Loucy (cell line): ENCODE measurements around the gene CGN.

Source experiments
- H2AFZ ChIP-seq: fragments of 200-600 bp; sonication (generic); 2 replicates; pipeline ENCODE4 v1.6.0; 2016; ENCODE audit warnings: antibody characterized with exemption, mild to moderate bottlenecking, low read length, moderate library complexity
- H3F3A ChIP-seq: fragments of 200-600 bp; 2 replicates; pipeline ENCODE4 v1.6.0; 2016; ENCODE audit warnings: antibody characterized with exemption, low read depth, mild to moderate bottlenecking
- H3K27me3 ChIP-seq: fragments of 200-600 bp; sonication (generic); 2 replicates; pipeline ENCODE4 v1.6.1; 2014; ENCODE audit warnings: low read length, mild to moderate bottlenecking; ENCODE audit not compliant: insufficient read depth, poor library complexity, severe bottlenecking
- H3K36me3 ChIP-seq: fragments of 200-600 bp; sonication (generic); 2 replicates; pipeline ENCODE4 v1.6.1; 2016; ENCODE audit warnings: low read length; ENCODE audit not compliant: insufficient read depth
- H3K4me1 ChIP-seq: fragments of 200-600 bp; sonication (generic); 2 replicates; pipeline ENCODE4 v1.5.1; 2014; ENCODE audit warnings: low read length, mild to moderate bottlenecking; ENCODE audit not compliant: insufficient read depth, poor library complexity, severe bottlenecking
- H3K4me2 ChIP-seq: fragments of 200-600 bp; sonication (generic); 2 replicates; pipeline ENCODE4 v1.6.0; 2014; ENCODE audit warnings: antibody characterized with exemption, low read length, low read depth, mild to moderate bottlenecking; ENCODE audit not compliant: poor library complexity, severe bottlenecking
- H3K4me3 ChIP-seq: fragments of 200-600 bp; sonication (generic); 2 replicates; pipeline ENCODE4 v1.5.1; 2014; ENCODE audit warnings: low read length, mild to moderate bottlenecking, mixed read lengths; ENCODE audit not compliant: poor library complexity, severe bottlenecking
- H3K79me2 ChIP-seq: fragments of 200-600 bp; sonication (generic); 2 replicates; pipeline ENCODE4 v1.6.1; 2014; ENCODE audit warnings: low read length; ENCODE audit not compliant: insufficient read depth
- H3K9ac ChIP-seq: fragments of 200-600 bp; sonication (generic); 2 replicates; pipeline ENCODE4 v1.6.0; 2014; ENCODE audit warnings: mild to moderate bottlenecking, low read depth, low read length, moderate library complexity; ENCODE audit not compliant: poor library complexity, severe bottlenecking
- H3K9me2 ChIP-seq: fragments of 200-600 bp; sonication (generic); replicated peaks from 2 replicates; pipeline ENCODE4 v1.6.1; 2016; ENCODE audit warnings: low read depth, low read length, mixed read lengths
- H3K9me3 ChIP-seq: fragments of 200-600 bp; sonication (generic); 2 replicates; pipeline ENCODE4 v1.6.1; 2014; ENCODE audit warnings: mild to moderate bottlenecking, antibody characterized with exemption, low read length, low read depth; ENCODE audit not compliant: insufficient read depth
- H4K20me1 ChIP-seq: fragments of 200-600 bp; sonication (generic); 2 replicates; pipeline ENCODE4 v1.6.0; 2014; ENCODE audit warnings: antibody characterized with exemption, low read length, mild to moderate bottlenecking; ENCODE audit not compliant: insufficient read depth, poor library complexity, severe bottlenecking
- EZH2phosphoT487 ChIP-seq: fragments of 200-600 bp; IDR thresholded peaks from 2 replicates; pipeline ENCODE4 v1.6.1; 2018; ENCODE audit warnings: antibody characterized with exemption, mild to moderate bottlenecking, moderate library complexity, borderline replicate concordance
- TF ChIP-seq, protein P1 (sequence below): fragments of 200-600 bp; sonication (generic); conservative IDR thresholded peaks from 2 replicates; pipeline ENCODE4 v1.5.1; 2014; ENCODE audit warnings: mild to moderate bottlenecking, antibody characterized with exemption, low read length

CGN gene

DNA sequence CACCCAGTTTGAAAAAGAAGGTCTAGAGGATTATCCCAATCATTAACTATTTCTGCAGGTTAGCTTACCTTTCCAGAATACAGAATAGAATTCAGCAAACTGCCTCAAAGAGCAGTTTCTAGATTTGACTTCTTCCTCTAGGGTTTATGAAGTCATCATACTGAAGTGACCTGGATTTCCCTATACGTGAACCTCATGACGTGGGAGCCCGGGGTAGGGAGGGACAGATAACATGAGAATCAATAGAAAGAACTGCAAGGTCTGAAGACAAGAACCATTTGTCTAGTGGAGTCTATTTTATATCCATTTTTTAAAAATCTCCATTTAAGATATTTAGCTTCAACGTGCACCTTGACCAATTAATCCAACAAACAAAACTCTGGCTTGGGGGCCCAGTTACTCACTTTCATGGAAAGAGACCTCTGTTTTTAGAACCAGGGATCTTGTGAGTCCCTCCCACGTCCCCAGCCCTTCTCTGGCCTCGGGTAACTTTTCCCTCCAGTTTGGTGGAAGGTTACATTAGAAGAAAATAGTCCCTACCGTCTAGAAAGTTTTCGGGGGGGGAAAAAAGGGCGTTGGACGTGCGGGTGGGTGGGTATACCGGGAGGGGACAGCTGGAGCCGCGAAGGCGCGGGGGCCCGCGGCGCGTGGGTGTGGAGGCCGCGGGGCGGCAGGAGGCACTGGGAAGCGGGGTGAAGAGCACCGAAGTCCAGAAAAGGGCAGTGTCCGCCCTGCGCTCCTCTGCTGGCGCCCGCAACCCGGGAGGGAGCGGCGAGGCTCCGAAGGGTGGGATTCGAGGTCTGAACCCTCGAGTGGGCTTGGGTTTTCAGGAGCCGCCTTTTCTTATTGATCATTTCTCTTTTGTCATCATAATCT, 38.1 kb upstream of the CGN start:
- H2AFZ ChIP-seq = peak overlapping the region; percentile 71
- no peaks in the 10 kb centered on the region for H3F3A ChIP-seq
- no peaks in the 10 kb centered on the region for H4K20me1 ChIP-seq
- no peaks in the 10 kb centered on the region for H3K79me2 ChIP-seq
- H3K27me3 ChIP-seq = no peaks in the 10 kb centered on the region
- H3K36me3 ChIP-seq = no peaks in the 10 kb centered on the region
- H3K9me2 ChIP-seq = no peaks in the 10 kb centered on the region
- H3K4me3 ChIP-seq = no peak overlapping the region
- H3K9ac ChIP-seq = no peak overlapping the region
- no peak overlapping the region for H3K4me2 ChIP-seq
- TF ChIP-seq EZH2phosphoT487 = no peak
- TF ChIP-seq, protein P1, sequence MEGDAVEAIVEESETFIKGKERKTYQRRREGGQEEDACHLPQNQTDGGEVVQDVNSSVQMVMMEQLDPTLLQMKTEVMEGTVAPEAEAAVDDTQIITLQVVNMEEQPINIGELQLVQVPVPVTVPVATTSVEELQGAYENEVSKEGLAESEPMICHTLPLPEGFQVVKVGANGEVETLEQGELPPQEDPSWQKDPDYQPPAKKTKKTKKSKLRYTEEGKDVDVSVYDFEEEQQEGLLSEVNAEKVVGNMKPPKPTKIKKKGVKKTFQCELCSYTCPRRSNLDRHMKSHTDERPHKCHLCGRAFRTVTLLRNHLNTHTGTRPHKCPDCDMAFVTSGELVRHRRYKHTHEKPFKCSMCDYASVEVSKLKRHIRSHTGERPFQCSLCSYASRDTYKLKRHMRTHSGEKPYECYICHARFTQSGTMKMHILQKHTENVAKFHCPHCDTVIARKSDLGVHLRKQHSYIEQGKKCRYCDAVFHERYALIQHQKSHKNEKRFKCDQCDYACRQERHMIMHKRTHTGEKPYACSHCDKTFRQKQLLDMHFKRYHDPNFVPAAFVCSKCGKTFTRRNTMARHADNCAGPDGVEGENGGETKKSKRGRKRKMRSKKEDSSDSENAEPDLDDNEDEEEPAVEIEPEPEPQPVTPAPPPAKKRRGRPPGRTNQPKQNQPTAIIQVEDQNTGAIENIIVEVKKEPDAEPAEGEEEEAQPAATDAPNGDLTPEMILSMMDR = no peak
- no peaks in the 10 kb centered on the region for H3K9me3 ChIP-seq
- H3K4me1 ChIP-seq = no peaks in the 10 kb centered on the region

DNA sequence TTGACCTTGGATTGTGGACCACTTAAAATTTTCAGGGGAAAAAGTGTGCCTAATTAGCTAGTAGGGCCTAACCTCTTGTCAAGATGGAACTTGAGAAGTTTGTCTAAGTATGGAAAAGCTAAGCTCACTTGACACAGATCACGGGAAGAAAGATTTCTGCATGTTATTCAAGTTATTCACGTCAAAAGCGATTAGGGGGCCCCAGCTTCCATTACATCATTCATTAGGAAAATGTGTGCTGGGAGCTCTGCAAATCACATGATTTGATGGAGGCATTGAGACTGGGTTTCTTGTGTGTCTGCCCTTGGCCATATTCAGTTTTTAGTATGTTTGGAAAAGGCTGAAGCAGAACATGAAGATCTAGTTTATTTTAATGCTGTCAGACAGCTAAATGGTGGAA, 36.4 kb upstream of the CGN start:
- no peak for TF ChIP-seq EZH2phosphoT487
- TF ChIP-seq, protein P1 = no peak
- H4K20me1 ChIP-seq = no peaks in the 10 kb centered on the region
- no peaks in the 10 kb centered on the region for H3K36me3 ChIP-seq
- H2AFZ ChIP-seq = peak overlapping the region; percentile 40; the same call in 1 of the 2 replicates
- H3K4me2 ChIP-seq = no peak overlapping the region
- no peaks in the 10 kb centered on the region for H3K4me1 ChIP-seq
- no peaks in the 10 kb centered on the region for H3K9me2 ChIP-seq
- H3K9ac ChIP-seq = no peak overlapping the region
- H3K27me3 ChIP-seq = no peaks in the 10 kb centered on the region
- H3K79me2 ChIP-seq = no peaks in the 10 kb centered on the region
- H3F3A ChIP-seq = no peaks in the 10 kb centered on the region
- no peak overlapping the region for H3K4me3 ChIP-seq
- no peaks in the 10 kb centered on the region for H3K9me3 ChIP-seq

DNA sequence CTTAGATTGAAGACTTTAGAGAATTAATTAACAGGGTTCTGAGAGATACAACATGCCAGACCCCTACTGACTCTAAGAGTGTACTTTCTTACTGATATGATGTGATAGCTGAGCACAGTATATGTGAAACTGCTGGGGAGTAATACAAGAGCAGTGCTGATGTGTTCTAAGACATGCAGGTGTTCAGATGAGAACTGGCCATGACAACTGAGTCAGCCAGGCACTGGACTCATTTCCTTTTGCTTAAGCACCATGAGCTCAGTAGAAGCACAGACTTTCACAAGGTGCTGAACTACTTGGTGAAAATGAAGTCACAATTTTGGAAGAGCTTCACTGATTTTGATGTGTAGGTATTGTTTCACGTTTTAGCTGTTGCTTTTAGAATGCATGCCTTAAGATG, 36.0 kb upstream of the CGN start:
- TF ChIP-seq, protein P1 = no peak
- no peak for TF ChIP-seq EZH2phosphoT487
- Histone ChIP-seq H3K9ac (no peak overlapping the region), H3K9me2 (no peaks in the 10 kb centered on the region), H3F3A (no peaks in the 10 kb centered on the region), H3K36me3 (no peaks in the 10 kb centered on the region), H4K20me1 (no peaks in the 10 kb centered on the region), H3K27me3 (no peaks in the 10 kb centered on the region), H3K9me3 (no peaks in the 10 kb centered on the region), H2AFZ (peak overlapping the region; percentile 40), H3K4me3 (no peak overlapping the region), H3K4me1 (no peaks in the 10 kb centered on the region), H3K4me2 (no peak overlapping the region), H3K79me2 (no peaks in the 10 kb centered on the region)
